NT2/D1 (cell line): ENCODE data around the gene ABTB2.
A peak's percentile ranks its signal among the peaks of the same experiment; 100 is the strongest.

Source experiments
- DNase-seq: peaks from one replicate; pipeline ENCODE4 v3.0.0-alpha.2; 2011; ENCODE audit warnings: low read depth, low spot score
- H3K27me3 ChIP-seq: 2 replicates; pipeline ENCODE4 v1.6.0; 2011; ENCODE audit warnings: mild to moderate bottlenecking; ENCODE audit not compliant: insufficient read length, insufficient read depth
- H3K36me3 ChIP-seq: 2 replicates; pipeline ENCODE4 v1.6.1; 2011; ENCODE audit warnings: mild to moderate bottlenecking, low read length, mixed read lengths; ENCODE audit not compliant: insufficient read depth, insufficient read length
- H3K4me1 ChIP-seq: 2 replicates; pipeline ENCODE4 v1.5.1; 2011; ENCODE audit not compliant: insufficient read depth, insufficient read length
- H3K4me3 ChIP-seq: 2 replicates; pipeline ENCODE4 v1.5.1; 2011; ENCODE audit warnings: low read depth; ENCODE audit not compliant: insufficient read length
- H3K9ac ChIP-seq: 2 replicates; pipeline ENCODE4 v1.6.0; 2011; ENCODE audit warnings: low read depth; ENCODE audit not compliant: insufficient read length
- H3K9me3 ChIP-seq: 2 replicates; pipeline ENCODE4 v1.5.1; 2011; ENCODE audit warnings: mild to moderate bottlenecking, low read length; ENCODE audit not compliant: insufficient read depth
- SUZ12 ChIP-seq: IDR thresholded peaks from 2 replicates; pipeline ENCODE4 v1.6.1; 2011; ENCODE audit not compliant: insufficient read length, insufficient read depth; ENCODE audit errors: extremely low read depth
- YY1 ChIP-seq: IDR thresholded peaks from 2 replicates; pipeline ENCODE4 v1.6.1; 2011; ENCODE audit not compliant: insufficient read length, insufficient read depth
- ZNF274 ChIP-seq: IDR thresholded peaks from 2 replicates; pipeline ENCODE4 v1.6.1; 2011; ENCODE audit warnings: mild to moderate bottlenecking, low read depth, low read length

ABTB2 gene

GRCh38 chr11:34359548-34359891, 1.7 kb upstream of the ABTB2 start:
- H3K9me3 ChIP-seq = no peaks in the 10 kb centered on the region
- no peaks in the 10 kb centered on the region for H3K4me1 ChIP-seq
- no peak overlapping the region for H3K4me3 ChIP-seq
- DNase-seq = no peak
- no peak overlapping the region for H3K9ac ChIP-seq
- TF ChIP-seq SUZ12 (no peak), ZNF274 (no peak), YY1 (no peak)
- H3K27me3 ChIP-seq = peaks cover 18% of the 10 kb centered on the region
- peaks cover 3% of the 10 kb centered on the region for H3K36me3 ChIP-seq

- H3K9me3 ChIP-seq = no peaks in the 10 kb centered on the region
- TF ChIP-seq SUZ12 (no peak), ZNF274 (no peak)
- H3K9ac ChIP-seq = peak overlapping the region; percentile 79
- no peak for DNase-seq
- H3K27me3 ChIP-seq = peaks cover 18% of the 10 kb centered on the region
- peaks cover 3% of the 10 kb centered on the region for H3K36me3 ChIP-seq
- H3K4me3 ChIP-seq = peak overlapping the region; percentile 62
- H3K4me1 ChIP-seq = no peaks in the 10 kb centered on the region
Observed at GRCh38 chr11:34358728-34359547, 1.1 kb upstream of the ABTB2 start.

GRCh38 chr11:34358258-34358727, 483 bp upstream of the ABTB2 start:
- DNase-seq = no peak
- no peak for TF ChIP-seq ZNF274
- TF ChIP-seq SUZ12 = no peak
- TF ChIP-seq YY1 = no peak
- peaks cover 3% of the 10 kb centered on the region for H3K36me3 ChIP-seq
- H3K4me1 ChIP-seq = no peaks in the 10 kb centered on the region
- peak overlapping the region; percentile 50 for H3K9ac ChIP-seq
- peak overlapping the region; percentile 62 for H3K4me3 ChIP-seq
- no peaks in the 10 kb centered on the region for H3K9me3 ChIP-seq
- H3K27me3 ChIP-seq = peaks cover 18% of the 10 kb centered on the region

GRCh38 chr11:34356913-34357700, 703 bp downstream of the ABTB2 start:
- Histone ChIP-seq H3K4me1 (no peaks in the 10 kb centered on the region), H3K9me3 (no peaks in the 10 kb centered on the region), H3K4me3 (peak overlapping the region; percentile 57), H3K9ac (peak overlapping the region; percentile 90), H3K27me3 (peaks cover 18% of the 10 kb centered on the region), H3K36me3 (peaks cover 3% of the 10 kb centered on the region)
- TF ChIP-seq ZNF274 (no peak), SUZ12 (no peak), YY1 (no peak)
- DNase-seq = no peak

GRCh38 chr11:34356576-34356912, 1.3 kb downstream of the ABTB2 start:
- Histone ChIP-seq H3K36me3 (peaks cover 5% of the 10 kb centered on the region), H3K9me3 (no peaks in the 10 kb centered on the region), H3K4me3 (peak overlapping the region; percentile 57), H3K9ac (peak overlapping the region; percentile 90), H3K4me1 (no peaks in the 10 kb centered on the region), H3K27me3 (peaks cover 18% of the 10 kb centered on the region)
- no peak for DNase-seq
- TF ChIP-seq SUZ12 (no peak), YY1 (no peak), ZNF274 (no peak)

- no peak for DNase-seq
- H3K27me3 ChIP-seq = peaks cover 18% of the 10 kb centered on the region
- H3K9me3 ChIP-seq = no peaks in the 10 kb centered on the region
- H3K4me1 ChIP-seq = no peaks in the 10 kb centered on the region
- TF ChIP-seq SUZ12 (no peak), YY1 (no peak), ZNF274 (no peak)
- peaks cover 8% of the 10 kb centered on the region for H3K36me3 ChIP-seq
- peak overlapping the region; percentile 90 for H3K9ac ChIP-seq
- peak overlapping the region; percentile 57 for H3K4me3 ChIP-seq
Observed at GRCh38 chr11:34356130-34356529, 1.7 kb downstream of the ABTB2 start.

GRCh38 chr11:34355726-34356125, 2.1 kb downstream of the ABTB2 start:
- Histone ChIP-seq H3K9me3 (no peaks in the 10 kb centered on the region), H3K9ac (no peak overlapping the region), H3K27me3 (peaks cover 18% of the 10 kb centered on the region), H3K36me3 (peaks cover 12% of the 10 kb centered on the region), H3K4me3 (peak overlapping the region; percentile 57), H3K4me1 (no peaks in the 10 kb centered on the region)
- TF ChIP-seq ZNF274 (no peak), YY1 (no peak), SUZ12 (no peak)
- DNase-seq = no peak
